Activated CD8-positive, alpha-beta memory T cell treated with anti-CD3 and anti-CD28 coated beads, Interleukin-2, amount 10 ng/mL, durations not matched to agents 7 days and 5 days (primary cell): ENCODE measurements around the gene SEC14L2. TPM values are rescaled to one million over a fixed set of nuclear protein-coding genes. Genes with fewer than 3 reads are reported as not detected.
"Not testable (repeated sequence)": the region's sequence is repeated elsewhere in the genome, so short reads cannot be mapped to it uniquely, and the experiment has no call there.

ENCODE experiments used
- ATAC-seq: fragments of 150-1000 bp; cut with Tn5 transposase; one replicate; pipeline ENCODE4 v1.10.0; 2021; ENCODE audit warnings: moderate library complexity
- CTCF ChIA-PET: fragments of 350-600 bp; sonication (Branson Sonifier 250); formaldehyde crosslinking; loops from one replicate; lab custom pipeline; 2021; ENCODE audit warnings: antibody characterized with exemption; lab: Charles Lee
- DNase-seq: peaks from one replicate; pipeline ENCODE4 v3.0.0-alpha.2; 2020
- H3K27ac Mint-ChIP-seq: one replicate; pipeline ENCODE4 v1.8.0; 2021; ENCODE audit warnings: mild to moderate bottlenecking, mixed read lengths
- H3K27me3 Mint-ChIP-seq: one replicate; pipeline ENCODE4 v1.8.0; 2021; ENCODE audit warnings: mixed read lengths
- H3K36me3 Mint-ChIP-seq: one replicate; pipeline ENCODE4 v1.8.0; 2021; ENCODE audit warnings: mild to moderate bottlenecking, mixed read lengths
- H3K4me1 Mint-ChIP-seq: one replicate; pipeline ENCODE4 v1.8.0; 2021; ENCODE audit warnings: mixed read lengths
- H3K4me3 Mint-ChIP-seq: one replicate; pipeline ENCODE4 v1.8.0; 2021; ENCODE audit warnings: mild to moderate bottlenecking, moderate library complexity, mixed read lengths
- H3K9me3 Mint-ChIP-seq: one replicate; pipeline ENCODE4 v1.8.0; 2022; ENCODE audit warnings: low read depth, mixed read lengths
- total RNA-seq, 2 experiments: library from RNA; stranded (reverse); gene quantifications; one replicate each; pipeline ENCODE4 v1.2.3, GENCODE V29; 2021

The SEC14L2 gene
- total RNA-seq, 2 experiments from 2014 or later: 2.2 to 4.8 TPM

GRCh38 chr22:30459181-30460052 is 62.6 kb downstream of the SEC14L2 start:
- peak; percentile 6 for ATAC-seq
- no peaks in the 10 kb centered on the region for H3K36me3 Mint-ChIP-seq
- H3K9me3 Mint-ChIP-seq: no peaks in the 10 kb centered on the region
- peaks cover 6% of the 10 kb centered on the region for H3K27me3 Mint-ChIP-seq
- CTCF ChIA-PET: no interaction called here
- peak; percentile 64 for DNase-seq
- H3K4me3 Mint-ChIP-seq: no peak overlapping the region
- peaks cover 7% of the 10 kb centered on the region for H3K4me1 Mint-ChIP-seq
- H3K27ac Mint-ChIP-seq: no peak overlapping the region

- H3K36me3 Mint-ChIP-seq: no peaks in the 10 kb centered on the region
- peaks cover 6% of the 10 kb centered on the region for H3K27me3 Mint-ChIP-seq
- H3K4me1 Mint-ChIP-seq: peaks cover 7% of the 10 kb centered on the region
- no peaks in the 10 kb centered on the region for H3K9me3 Mint-ChIP-seq
- DNase-seq: no peak
- H3K27ac Mint-ChIP-seq: no peak overlapping the region
- no peak overlapping the region for H3K4me3 Mint-ChIP-seq
- CTCF ChIA-PET: no interaction called here
- no peak for ATAC-seq
Measured at GRCh38 chr22:30460147-30460546, 63.3 kb downstream of the SEC14L2 start.

- CTCF ChIA-PET, H3K4me1 Mint-ChIP-seq, DNase-seq: not testable (repeated sequence)
Measured at GRCh38 chr22:30460555-30460954, 63.7 kb downstream of the SEC14L2 start.

GRCh38 chr22:30469165-30469564 is 72.3 kb downstream of the SEC14L2 start:
- Mint-ChIP-seq H3K27ac (no peak overlapping the region), H3K4me1 (peaks cover 18% of the 10 kb centered on the region), H3K9me3 (no peaks in the 10 kb centered on the region), H3K36me3 (no peaks in the 10 kb centered on the region), H3K4me3 (no peak overlapping the region), H3K27me3 (peaks cover 19% of the 10 kb centered on the region)
- no peak for DNase-seq
- CTCF ChIA-PET: interaction anchor here (1.5 kb wide), 1 partner anchor 20 kb away, joined by 5 read pairs; no protein-coding TSS in a partner anchor
- ATAC-seq: no peak

More at GRCh38 chr22:30460555-30460954, 63.7 kb downstream of the SEC14L2 start:
- not testable (repeated sequence) for H3K27me3 Mint-ChIP-seq, H3K27ac Mint-ChIP-seq, ATAC-seq, H3K4me3 Mint-ChIP-seq, H3K9me3 Mint-ChIP-seq, H3K36me3 Mint-ChIP-seq

GRCh38 chr22:30470655-30471054 is 73.8 kb downstream of the SEC14L2 start:
- no peak for DNase-seq
- ATAC-seq: no peak
- Mint-ChIP-seq H3K4me3 (no peak overlapping the region), H3K27ac (peak overlapping the region; percentile 64), H3K9me3 (no peaks in the 10 kb centered on the region), H3K4me1 (peaks cover 18% of the 10 kb centered on the region), H3K36me3 (no peaks in the 10 kb centered on the region), H3K27me3 (peaks cover 21% of the 10 kb centered on the region)
- CTCF ChIA-PET: interaction anchor here (1.3 kb wide), 1 partner anchor 14 kb away, joined by 4 read pairs; no protein-coding TSS in a partner anchor

- H3K36me3 Mint-ChIP-seq: no peaks in the 10 kb centered on the region
- no peak for ATAC-seq
- no peaks in the 10 kb centered on the region for H3K9me3 Mint-ChIP-seq
- H3K27me3 Mint-ChIP-seq: peaks cover 22% of the 10 kb centered on the region
- DNase-seq: no peak
- CTCF ChIA-PET: interaction anchor here (1.3 to 1.4 kb wide), 2 partner anchors 13 to 14 kb away, joined by 4 read pairs; no protein-coding TSS in a partner anchor
- no peak within 1 kb of the TSS for H3K4me3 Mint-ChIP-seq
- no peak within 1 kb of the TSS for H3K27ac Mint-ChIP-seq
- peaks cover 18% of the 10 kb centered on the region for H3K4me1 Mint-ChIP-seq
Measured at GRCh38 chr22:30471616-30472318, 74.9 kb downstream of the SEC14L2 start, which contains the start of gene SEC14L3. TSS of gene SEC14L3 (minus strand) at chr22:30472017. CDS start at chr22:30471958, 59 bp downstream.

GRCh38 chr22:30472994-30473720 is 76.3 kb downstream of the SEC14L2 start:
- H3K4me1 Mint-ChIP-seq: peaks cover 18% of the 10 kb centered on the region
- no peaks in the 10 kb centered on the region for H3K9me3 Mint-ChIP-seq
- CTCF ChIA-PET: interaction anchor here (1.2 to 1.4 kb wide), 2 partner anchors 12 to 27 kb away, joined by 3 to 4 read pairs; no protein-coding TSS in a partner anchor
- peaks cover 23% of the 10 kb centered on the region for H3K27me3 Mint-ChIP-seq
- H3K27ac Mint-ChIP-seq: no peak overlapping the region
- DNase-seq: no peak
- H3K36me3 Mint-ChIP-seq: no peaks in the 10 kb centered on the region
- no peak overlapping the region for H3K4me3 Mint-ChIP-seq
- no peak for ATAC-seq

- Mint-ChIP-seq H3K4me1 (peaks cover 18% of the 10 kb centered on the region), H3K4me3 (no peak overlapping the region), H3K36me3 (no peaks in the 10 kb centered on the region), H3K27ac (no peak overlapping the region), H3K27me3 (peaks cover 22% of the 10 kb centered on the region), H3K9me3 (no peaks in the 10 kb centered on the region)
- CTCF ChIA-PET: interaction anchor here (2.3 kb wide), 1 partner anchor 11 kb away, joined by 11 read pairs; no protein-coding TSS in a partner anchor
- no peak for DNase-seq
- no peak for ATAC-seq
Measured at GRCh38 chr22:30474121-30474520, 77.3 kb downstream of the SEC14L2 start.

Other genes with a start within 250 kb of the SEC14L2 start
- 100 to 1,000 TPM; 107 to 304 TPM for gene LIF, start 150.3 kb upstream of the SEC14L2 start, total RNA-seq
- gene OSM, start 130.2 kb upstream of the SEC14L2 start, total RNA-seq: 100 to 1,000 TPM; 122 to 141 TPM
- gene CASTOR1, start 107.5 kb upstream of the SEC14L2 start, total RNA-seq: 10 to 100 TPM in 1 of 2 experiments, 1 to 10 TPM in 1; 8.7 to 10.2 TPM
- gene TBC1D10A, start 70.1 kb upstream of the SEC14L2 start, total RNA-seq: 10 to 100 TPM; 32.2 to 48.1 TPM
- gene SF3A1, start 40.1 kb upstream of the SEC14L2 start, total RNA-seq: 100 to 1,000 TPM; 214 to 267 TPM
- 1 to 10 TPM; 4.9 to 6.2 TPM for gene CCDC157, start 40.0 kb upstream of the SEC14L2 start, total RNA-seq
- 10 to 100 TPM in 1 of 2 experiments, 1 to 10 TPM in 1; 8.5 to 10.5 TPM for gene RNF215, start 9.6 kb upstream of the SEC14L2 start, total RNA-seq
- 10 to 100 TPM; 59.1 to 73.4 TPM for gene MTFP1, start 28.8 kb downstream of the SEC14L2 start, total RNA-seq
- gene SEC14L3, start 75.0 kb downstream of the SEC14L2 start, total RNA-seq: not detected
- gene SEC14L4, start 108.7 kb downstream of the SEC14L2 start, total RNA-seq: not detected
- gene SEC14L6, start 149.7 kb downstream of the SEC14L2 start, total RNA-seq: under 1 TPM in 1 of 2 experiments, not detected in 1; 0.07 TPM
- not detected for gene GAL3ST1, start 177.6 kb downstream of the SEC14L2 start, total RNA-seq
- 10 to 100 TPM; 56.2 to 91.5 TPM for gene PES1, start 194.9 kb downstream of the SEC14L2 start, total RNA-seq
- under 1 TPM; 0.19 to 0.41 TPM for gene TCN2, start 210.2 kb downstream of the SEC14L2 start, total RNA-seq
- 1 to 10 TPM; 3.8 to 5.0 TPM for gene SLC35E4, start 238.8 kb downstream of the SEC14L2 start, total RNA-seq